Activated CD4-positive, alpha-beta T cell treated with anti-CD3 and anti-CD28 coated beads, Interleukin-2, amount 50 U/mL, for 4 hours (primary cell): Measurements from ENCODE around the gene TRPV6.
A peak's percentile ranks its signal among the peaks of the same experiment; 100 is the strongest.

Source experiments
- DNase-seq, 2 experiments: peaks; one replicate each; pipeline ENCODE4 v3.0.0-alpha.2; 2020

TRPV6 gene

GRCh38 chr7:142881586-142882337, 3.8 kb downstream of the TRPV6 start:
- no peak for DNase-seq

GRCh38 chr7:142880876-142881505, 4.6 kb downstream of the TRPV6 start:
- peak; percentile 24 to 25 for DNase-seq

GRCh38 chr7:142879060-142879459, 6.5 kb downstream of the TRPV6 start:
- DNase-seq: no peak

GRCh38 chr7:142878315-142878714, 7.2 kb downstream of the TRPV6 start:
- DNase-seq: no peak

- no peak for DNase-seq
These were observed 8.3 kb downstream of the TRPV6 start for GRCh38 chr7:142876991-142877910.

GRCh38 chr7:142876236-142876960, 9.1 kb downstream of the TRPV6 start:
- no peak for DNase-seq

- DNase-seq: no peak
These were observed 10.1 kb downstream of the TRPV6 start for GRCh38 chr7:142875456-142875855.

- no peak for DNase-seq
These were observed 10.7 kb downstream of the TRPV6 start for GRCh38 chr7:142874837-142875236.

- DNase-seq: no peak
These were observed 11.1 kb downstream of the TRPV6 start for GRCh38 chr7:142874409-142874808.

- no peak for DNase-seq
These were observed 11.7 kb downstream of the TRPV6 start for GRCh38 chr7:142873871-142874270.

GRCh38 chr7:142873281-142873784, 12.2 kb downstream of the TRPV6 start:
- DNase-seq: no peak

- DNase-seq: no peak
These were observed 13.4 kb downstream of the TRPV6 start for GRCh38 chr7:142872106-142872675.

- no peak for DNase-seq
These were observed 14.1 kb downstream of the TRPV6 start for GRCh38 chr7:142871260-142872105.

- DNase-seq: no peak
These were observed 14.8 kb downstream of the TRPV6 start for GRCh38 chr7:142870566-142871259.

- DNase-seq: no peak
These were observed 15.4 kb downstream of the TRPV6 start for GRCh38 chr7:142870147-142870559.

GRCh38 chr7:142869434-142869833, 16.1 kb downstream of the TRPV6 start:
- DNase-seq: no peak

- no peak for DNase-seq
These were observed 16.5 kb downstream of the TRPV6 start for GRCh38 chr7:142868986-142869415.

GRCh38 chr7:142868188-142868985, 17.2 kb downstream of the TRPV6 start:
- no peak for DNase-seq

GRCh38 chr7:142867398-142868187, 18.0 kb downstream of the TRPV6 start:
- DNase-seq: no peak
